Spinal cord (tissue), 10 donors: ENCODE data around the gene KIFBP. TPM values are rescaled to one million over a fixed set of nuclear protein-coding genes. Genes with fewer than 3 reads are reported as not detected.

Source experiments
- DNase-seq, 6 donors: peaks; one replicate each; pipeline versions ENCODE4 v3.0.0 to v3.0.0-alpha.2; 2013 to 2015; ENCODE audit warnings: low spot score in 6 of 6, low read depth in 4 of 6
- H3K27ac ChIP-seq: one replicate; pipeline ENCODE4 v1.5.1; 2013; ENCODE audit warnings: low read depth, low read length, control low read depth
- H3K27me3 ChIP-seq: one replicate; pipeline ENCODE4 v1.6.1; 2013; ENCODE audit warnings: low read length; ENCODE audit not compliant: control insufficient read depth, insufficient read depth
- H3K36me3 ChIP-seq: one replicate; pipeline ENCODE4 v1.6.1; 2013; ENCODE audit warnings: low read length; ENCODE audit not compliant: control insufficient read depth, insufficient read depth
- H3K4me1 ChIP-seq: one replicate; pipeline ENCODE4 v1.6.1; 2013; ENCODE audit warnings: low read length; ENCODE audit not compliant: control insufficient read depth, insufficient read depth
- H3K4me3 ChIP-seq: one replicate; pipeline ENCODE4 v1.5.1; 2013; ENCODE audit warnings: low read depth, low read length, control low read depth
- H3K9me3 ChIP-seq: one replicate; pipeline ENCODE4 v1.6.1; 2013; ENCODE audit warnings: low read length; ENCODE audit not compliant: control insufficient read depth, insufficient read depth
- WGBS: methylation state at CpG from one replicate; pipeline ENCODE4 v1.1.5; 2013; ENCODE audit warnings: missing lambda C conversion rate; ENCODE audit not compliant: insufficient coverage; 5-methylcytosine and 5-hydroxymethylcytosine counted together
- polyA plus RNA-seq, 2 donors: library from polyadenylated mRNA; unstranded; fragments of 120-200 nt; gene quantifications; one replicate each; pipeline ENCODE4 v1.2.1, GENCODE V29; 2013; ENCODE audit not compliant: insufficient read length in 2 of 2
- total RNA-seq, 2 donors: library from RNA; depleted of rRNA in 1 of 2; stranded (reverse); fragments of 120-200 nt in 1 of 2; fragments of >200 nt in 1 of 2; gene quantifications; one replicate each; pipeline versions ENCODE4 v1.2.3 to v1.2.4, GENCODE V29; 2013 to 2014
- donor health status: healthy.

KIFBP gene
- total and polyA plus RNA-seq, 4 donors = 44.2 to 64.1 (median 56.0) TPM

- H3K36me3 ChIP-seq = no peaks in the 10 kb centered on the region
- 92% methylated on average over 3 of the region's 8 CpGs for WGBS
- no peak for DNase-seq
- H3K9me3 ChIP-seq = no peaks in the 10 kb centered on the region
- H3K27ac ChIP-seq = no peak overlapping the region
- peaks cover 4% of the 10 kb centered on the region for H3K4me1 ChIP-seq
- no peak overlapping the region for H3K4me3 ChIP-seq
- peaks cover 3% of the 10 kb centered on the region for H3K27me3 ChIP-seq
Measured at GRCh38 chr10:69065406-69066361, 77.1 kb downstream of the KIFBP start.

Other genes with a start within 250 kb of the KIFBP start
- 10 to 100 TPM; 11.7 to 14.4 TPM for gene STOX1, start 161.3 kb upstream of the KIFBP start, total RNA-seq
- gene STOX1, start 161.3 kb upstream of the KIFBP start, polyA plus RNA-seq = 10 to 100 TPM; 10.7 to 10.9 TPM
- 10 to 100 TPM; 45.1 to 51.8 TPM for gene DDX50, start 87.5 kb upstream of the KIFBP start, total RNA-seq
- 10 to 100 TPM; 32.6 to 34.2 TPM for gene DDX50, start 87.5 kb upstream of the KIFBP start, polyA plus RNA-seq
- 10 to 100 TPM; 36.9 to 40.5 TPM for gene DDX21, start 32.6 kb upstream of the KIFBP start, total RNA-seq
- gene DDX21, start 32.6 kb upstream of the KIFBP start, polyA plus RNA-seq = 10 to 100 TPM; 26.6 to 31.7 TPM
- 100 to 1,000 TPM in 1 of 2 donors, 10 to 100 TPM in 1; 75.7 to 280 TPM for gene SRGN, start 99.3 kb downstream of the KIFBP start, total RNA-seq
- gene SRGN, start 99.3 kb downstream of the KIFBP start, polyA plus RNA-seq = 10 to 100 TPM; 21.5 to 27.5 TPM
- gene VPS26A, start 135.4 kb downstream of the KIFBP start, total RNA-seq = 10 to 100 TPM; 32.0 to 70.1 TPM
- 10 to 100 TPM; 46.9 to 53.1 TPM for gene VPS26A, start 135.4 kb downstream of the KIFBP start, polyA plus RNA-seq
- gene SUPV3L1, start 191.4 kb downstream of the KIFBP start, total RNA-seq = 10 to 100 TPM; 26.5 to 31.0 TPM
- 10 to 100 TPM; 32.7 to 34.8 TPM for gene SUPV3L1, start 191.4 kb downstream of the KIFBP start, polyA plus RNA-seq
- 1 to 10 TPM in 1 of 2 donors, under 1 TPM in 1; 0.89 to 1.5 TPM for gene HKDC1, start 231.5 kb downstream of the KIFBP start, total RNA-seq
- gene HKDC1, start 231.5 kb downstream of the KIFBP start, polyA plus RNA-seq = 1 to 10 TPM; 1.9 to 2.2 TPM